22Rv1 (cell line): Measurements from ENCODE around the gene VTN.

Source experiments
- H3K27ac ChIP-seq: fragments of 450-650 bp; 2 replicates; pipeline ENCODE4 v1.5.1; 2017
- CTCF ChIP-seq: fragments of 450-650 bp; IDR thresholded peaks from 2 replicates; pipeline ENCODE4 v1.5.1; 2017; ENCODE audit warnings: mild to moderate bottlenecking
- ZFX ChIP-seq: fragments of 450-650 bp; IDR thresholded peaks from 2 replicates; pipeline ENCODE4 v1.6.1; 2017; ENCODE audit warnings: antibody characterized with exemption, borderline replicate concordance

Gene VTN

GRCh38 chr17:28370035-28370743 lies at the start of gene VTN:
Gene VTN, minus strand, starts transcription at chr17:28370307. Its CDS starts 104 bp downstream, at chr17:28370203.
- TF ChIP-seq CTCF (no peak), ZFX (no peak)
- H3K27ac ChIP-seq, result peak within 1 kb of the TSS; percentile 86

- TF ChIP-seq CTCF (peak; percentile 94), ZFX (no peak)
- H3K27ac ChIP-seq, result no peak overlapping the region
These were observed 46.7 kb upstream of the VTN start for GRCh38 chr17:28416703-28417311.

GRCh38 chr17:28415886-28416285 lies 45.8 kb upstream of the VTN start:
- H3K27ac ChIP-seq, result no peak overlapping the region
- TF ChIP-seq ZFX (no peak), CTCF (no peak)

- no peak for TF ChIP-seq CTCF
- no peak for TF ChIP-seq ZFX
These were observed 43.7 kb upstream of the VTN start for GRCh38 chr17:28413804-28414203.

GRCh38 chr17:28412099-28412498 lies 42.0 kb upstream of the VTN start:
- no peak for TF ChIP-seq ZFX
- TF ChIP-seq CTCF, result no peak
- no peak overlapping the region for H3K27ac ChIP-seq

More at GRCh38 chr17:28413804-28414203, 43.7 kb upstream of the VTN start:
- no peak overlapping the region for H3K27ac ChIP-seq

GRCh38 chr17:28407974-28408306 lies 37.8 kb upstream of the VTN start:
- H3K27ac ChIP-seq, result no peak overlapping the region
- TF ChIP-seq CTCF (no peak), ZFX (no peak)

- no peak overlapping the region for H3K27ac ChIP-seq
- TF ChIP-seq CTCF (no peak), ZFX (no peak)
These were observed 37.2 kb upstream of the VTN start for GRCh38 chr17:28407130-28407973.
